ENCODE results near the gene UBA7.

Gene UBA7

DNA sequence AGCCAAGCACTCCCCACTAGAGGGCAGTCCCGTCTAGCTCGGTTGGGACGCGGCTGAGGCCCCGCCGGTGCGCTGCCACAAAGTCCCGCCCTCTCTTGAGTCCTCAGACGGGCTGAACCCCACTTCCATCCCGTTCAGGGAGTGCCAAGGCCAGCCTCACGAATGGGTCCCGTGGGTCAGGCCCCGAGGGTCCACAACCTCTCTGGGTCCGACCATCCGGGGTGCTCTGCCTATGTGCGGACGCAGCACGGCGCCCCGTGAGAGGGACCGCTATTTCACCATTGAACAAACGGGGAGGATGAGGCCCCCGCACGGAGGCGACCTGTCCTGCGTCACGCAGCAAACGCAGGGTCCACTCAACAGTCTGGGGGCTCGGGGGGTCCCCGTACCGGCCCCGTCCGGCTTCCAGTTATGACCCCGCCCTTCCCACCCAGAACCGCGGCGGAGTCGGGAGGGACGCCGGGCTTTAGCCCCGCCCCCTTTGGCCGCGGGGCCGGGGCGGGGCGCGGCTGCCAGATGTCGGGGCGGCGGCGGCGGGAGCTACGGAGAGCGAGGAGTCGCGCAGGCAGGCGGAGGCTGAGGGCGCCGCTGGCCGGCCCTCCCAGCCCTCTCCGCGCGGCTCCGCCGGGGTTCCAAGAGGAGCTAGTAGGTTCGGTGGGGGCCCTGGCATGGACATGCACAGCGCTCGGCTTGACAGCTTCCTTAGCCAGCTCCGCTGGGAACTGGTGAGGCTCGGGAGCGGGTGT, 10.9 kb downstream of the UBA7 start, which contains the start of gene INKA1:
Gene INKA1 (plus strand): TSS at position 543 of the 746 bp plus-strand sequence. CDS start 132 bp downstream, at position 675.
- Histone ChIP-seq H3K4me3 (ENCODE audit: low read depth, low read length) (peak within 1 kb of the TSS; percentile 84), H3K27me3 (replicated peaks) (no peaks in the 10 kb centered on the region), H3K27ac (peak within 1 kb of the TSS; percentile 10), H3K36me3 (replicated peaks) (no peaks in the 10 kb centered on the region)
- TF ChIP-seq, protein P1, sequence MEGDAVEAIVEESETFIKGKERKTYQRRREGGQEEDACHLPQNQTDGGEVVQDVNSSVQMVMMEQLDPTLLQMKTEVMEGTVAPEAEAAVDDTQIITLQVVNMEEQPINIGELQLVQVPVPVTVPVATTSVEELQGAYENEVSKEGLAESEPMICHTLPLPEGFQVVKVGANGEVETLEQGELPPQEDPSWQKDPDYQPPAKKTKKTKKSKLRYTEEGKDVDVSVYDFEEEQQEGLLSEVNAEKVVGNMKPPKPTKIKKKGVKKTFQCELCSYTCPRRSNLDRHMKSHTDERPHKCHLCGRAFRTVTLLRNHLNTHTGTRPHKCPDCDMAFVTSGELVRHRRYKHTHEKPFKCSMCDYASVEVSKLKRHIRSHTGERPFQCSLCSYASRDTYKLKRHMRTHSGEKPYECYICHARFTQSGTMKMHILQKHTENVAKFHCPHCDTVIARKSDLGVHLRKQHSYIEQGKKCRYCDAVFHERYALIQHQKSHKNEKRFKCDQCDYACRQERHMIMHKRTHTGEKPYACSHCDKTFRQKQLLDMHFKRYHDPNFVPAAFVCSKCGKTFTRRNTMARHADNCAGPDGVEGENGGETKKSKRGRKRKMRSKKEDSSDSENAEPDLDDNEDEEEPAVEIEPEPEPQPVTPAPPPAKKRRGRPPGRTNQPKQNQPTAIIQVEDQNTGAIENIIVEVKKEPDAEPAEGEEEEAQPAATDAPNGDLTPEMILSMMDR (IDR thresholded peaks at IDR 0.05; ENCODE audit: low read depth, low read length, missing control alignments): peak; percentile 93
- DNase-seq: peak; percentile 54
- in situ Hi-C loops (cut with HindIII; ENCODE audit: low pct_ligation_motif_present, low sequenced_read_pairs): no loop called here

- H3K4me3 ChIP-seq (ENCODE audit: low read depth, low read length): no peak overlapping the region
These were observed 12.6 kb downstream of the UBA7 start for GRCh38 chr3:49801160-49801559.

DNA sequence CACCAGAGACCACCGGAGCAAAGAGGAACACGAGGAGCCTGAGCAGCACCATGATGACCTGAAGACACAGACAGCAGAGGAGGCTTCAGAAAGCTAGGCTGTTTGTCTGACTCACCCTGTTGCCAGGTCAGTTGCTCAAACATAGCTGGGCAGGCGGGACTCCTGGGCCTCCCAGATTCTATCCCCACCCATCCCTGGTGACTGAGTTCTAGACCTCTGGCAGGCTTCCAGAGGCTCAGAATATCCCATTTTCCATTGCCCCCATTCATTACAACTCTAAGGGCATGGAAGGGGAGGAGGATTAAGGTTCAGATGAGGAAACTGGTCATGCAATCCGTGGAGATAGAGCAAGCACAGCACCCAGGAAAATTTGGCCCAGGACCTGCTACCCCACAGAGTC, 14.0 kb downstream of the UBA7 start, which contains the start of gene CDHR4:
Gene CDHR4 (minus strand): TSS at position 113 of the 400 bp plus-strand sequence. CDS start 61 bp downstream, at position 52.
- H3K4me3 ChIP-seq (ENCODE audit: low read depth, low read length): no peak within 1 kb of the TSS
- peak; percentile 73 for DNase-seq
- no peak within 1 kb of the TSS for H3K27ac ChIP-seq
- TF ChIP-seq, protein P1 (IDR thresholded peaks at IDR 0.05; ENCODE audit: low read depth, low read length, missing control alignments): no peak
- no peaks in the 10 kb centered on the region for H3K36me3 ChIP-seq (replicated peaks)
- H3K27me3 ChIP-seq (replicated peaks): no peaks in the 10 kb centered on the region
- in situ Hi-C loops (cut with HindIII; ENCODE audit: low pct_ligation_motif_present, low sequenced_read_pairs): no loop called here

More at GRCh38 chr3:49801160-49801559, 12.6 kb downstream of the UBA7 start:
- no peak for DNase-seq
- Histone ChIP-seq H3K27ac (no peak overlapping the region), H3K36me3 (replicated peaks) (no peaks in the 10 kb centered on the region), H3K27me3 (replicated peaks) (no peaks in the 10 kb centered on the region)
- in situ Hi-C loops (cut with HindIII; ENCODE audit: low pct_ligation_motif_present, low sequenced_read_pairs): no loop called here
- TF ChIP-seq, protein P1 (IDR thresholded peaks at IDR 0.05; ENCODE audit: low read depth, low read length, missing control alignments): no peak

- Histone ChIP-seq H3K36me3 (replicated peaks) (no peaks in the 10 kb centered on the region), H3K27ac (no peak overlapping the region), H3K27me3 (replicated peaks) (no peaks in the 10 kb centered on the region), H3K4me3 (ENCODE audit: low read depth, low read length) (no peak overlapping the region)
- TF ChIP-seq, protein P1 (IDR thresholded peaks at IDR 0.05; ENCODE audit: low read depth, low read length, missing control alignments): no peak
- in situ Hi-C loops (cut with HindIII; ENCODE audit: low pct_ligation_motif_present, low sequenced_read_pairs): no loop called here
- no peak for DNase-seq
These were observed 14.6 kb downstream of the UBA7 start for GRCh38 chr3:49799105-49799504.

GRCh38 chr3:49794926-49795905, 18.5 kb downstream of the UBA7 start:
- H3K27me3 ChIP-seq (replicated peaks): no peaks in the 10 kb centered on the region
- TF ChIP-seq, protein P1 (IDR thresholded peaks at IDR 0.05; ENCODE audit: low read depth, low read length, missing control alignments): no peak
- in situ Hi-C loops (cut with HindIII; ENCODE audit: low pct_ligation_motif_present, low sequenced_read_pairs): no loop called here
- no peak for DNase-seq
- H3K27ac ChIP-seq: no peak overlapping the region
- no peak overlapping the region for H3K4me3 ChIP-seq (ENCODE audit: low read depth, low read length)
- no peaks in the 10 kb centered on the region for H3K36me3 ChIP-seq (replicated peaks)
